Measurements from ENCODE around the gene PRSS50. TPM values are rescaled to one million over a fixed set of nuclear protein-coding genes. Genes with fewer than 3 reads are reported as not detected.

PRSS50 gene
- total RNA-seq, 1 donor from 2014 or later = 0.22 TPM

GRCh38 chr3:46677411-46677726 lies 40.3 kb downstream of the PRSS50 start:
- TF ChIP-seq CTCF (IDR thresholded peaks at IDR 0.05; ENCODE audit: borderline replicate concordance) = no peak
- peak overlapping the region; percentile 45 for H3K4me3 ChIP-seq
- H3K4me1 ChIP-seq = peaks cover 44% of the 10 kb centered on the region
- H3K27ac ChIP-seq (replicated peaks) = peak overlapping the region; percentile 68
- intact Hi-C loops (cut with micrococcal nuclease) = no loop called here
- peaks cover 73% of the 10 kb centered on the region for H3K36me3 ChIP-seq
- no peaks in the 10 kb centered on the region for H3K27me3 ChIP-seq (ENCODE audit: low read depth)
- DNase-seq = peak; percentile 80
- no peaks in the 10 kb centered on the region for H3K9me3 ChIP-seq (replicated peaks)

GRCh38 chr3:46676601-46677410 lies 40.9 kb downstream of the PRSS50 start:
- peak; percentile 12 for DNase-seq
- no peak for TF ChIP-seq CTCF (IDR thresholded peaks at IDR 0.05; ENCODE audit: borderline replicate concordance)
- Histone ChIP-seq H3K36me3 (peaks cover 73% of the 10 kb centered on the region), H3K27me3 (ENCODE audit: low read depth) (no peaks in the 10 kb centered on the region), H3K4me3 (peak overlapping the region; percentile 45), H3K9me3 (replicated peaks) (no peaks in the 10 kb centered on the region), H3K4me1 (peaks cover 41% of the 10 kb centered on the region), H3K27ac (replicated peaks) (peak overlapping the region; percentile 68)
- intact Hi-C loops (cut with micrococcal nuclease) = no loop called here

- H3K27ac ChIP-seq (replicated peaks) = no peak overlapping the region
- no peak for TF ChIP-seq CTCF (IDR thresholded peaks at IDR 0.05; ENCODE audit: borderline replicate concordance)
- peak; percentile 12 for DNase-seq
- H3K27me3 ChIP-seq (ENCODE audit: low read depth) = no peaks in the 10 kb centered on the region
- peaks cover 33% of the 10 kb centered on the region for H3K4me1 ChIP-seq
- intact Hi-C loops (cut with micrococcal nuclease) = no loop called here
- H3K36me3 ChIP-seq = peaks cover 72% of the 10 kb centered on the region
- peak overlapping the region; percentile 45 for H3K4me3 ChIP-seq
- no peaks in the 10 kb centered on the region for H3K9me3 ChIP-seq (replicated peaks)
Measured at GRCh38 chr3:46675843-46676567, 41.7 kb downstream of the PRSS50 start.

GRCh38 chr3:46675426-46675825 lies 42.2 kb downstream of the PRSS50 start:
- Histone ChIP-seq H3K27ac (replicated peaks) (no peak overlapping the region), H3K4me1 (peaks cover 27% of the 10 kb centered on the region), H3K27me3 (ENCODE audit: low read depth) (no peaks in the 10 kb centered on the region), H3K4me3 (no peak overlapping the region), H3K36me3 (peaks cover 67% of the 10 kb centered on the region), H3K9me3 (replicated peaks) (no peaks in the 10 kb centered on the region)
- peak; percentile 9 for DNase-seq
- intact Hi-C loops (cut with micrococcal nuclease) = no loop called here
- no peak for TF ChIP-seq CTCF (IDR thresholded peaks at IDR 0.05; ENCODE audit: borderline replicate concordance)

GRCh38 chr3:46674031-46674845 lies 43.4 kb downstream of the PRSS50 start:
- peaks cover 56% of the 10 kb centered on the region for H3K36me3 ChIP-seq
- DNase-seq = peak; percentile 9
- TF ChIP-seq CTCF (IDR thresholded peaks at IDR 0.05; ENCODE audit: borderline replicate concordance) = no peak

More at GRCh38 chr3:46674031-46674845, 43.4 kb downstream of the PRSS50 start:
- no peaks in the 10 kb centered on the region for H3K9me3 ChIP-seq (replicated peaks)
- no peak overlapping the region for H3K27ac ChIP-seq (replicated peaks)
- H3K27me3 ChIP-seq (ENCODE audit: low read depth) = no peaks in the 10 kb centered on the region
- peaks cover 27% of the 10 kb centered on the region for H3K4me1 ChIP-seq
- intact Hi-C loops (cut with micrococcal nuclease) = no loop called here
- no peak overlapping the region for H3K4me3 ChIP-seq

All from left ventricle myocardium inferior (tissue), 1 donor.